Hepatocyte (in vitro differentiated cells): ENCODE data around the gene GDF11. TPM values are rescaled to one million over a fixed set of nuclear protein-coding genes. Genes with fewer than 3 reads are reported as not detected.

Experiments used
- DNase-seq: peaks from one replicate; pipeline ENCODE4 v3.0.0-alpha.2; 2016; ENCODE audit warnings: low spot score
- H2AFZ ChIP-seq: fragments of 200-600 bp; sonication (generic); 2 replicates; pipeline ENCODE4 v1.6.0; 2016; ENCODE audit warnings: antibody characterized with exemption, mild to moderate bottlenecking
- H3K27ac ChIP-seq: fragments of 200-600 bp; sonication (generic); 2 replicates; pipeline ENCODE4 v1.5.1; 2016; ENCODE audit warnings: mild to moderate bottlenecking
- H3K27me3 ChIP-seq: fragments of 200-600 bp; sonication (generic); 2 replicates; pipeline ENCODE4 v1.6.1; 2016
- H3K36me3 ChIP-seq: fragments of 200-600 bp; sonication (generic); replicated peaks from 2 replicates; pipeline ENCODE4 v1.5.1; 2016; ENCODE audit warnings: low read depth; ENCODE audit not compliant: insufficient read depth
- H3K4me1 ChIP-seq: fragments of 200-600 bp; sonication (generic); 2 replicates; pipeline ENCODE4 v1.5.1; 2016; ENCODE audit warnings: mild to moderate bottlenecking, moderate library complexity; ENCODE audit not compliant: insufficient read depth
- H3K4me2 ChIP-seq: fragments of 200-600 bp; sonication (generic); 2 replicates; pipeline ENCODE4 v1.6.0; 2016
- H3K4me3 ChIP-seq: fragments of 200-600 bp; sonication (generic); 2 replicates; pipeline ENCODE4 v1.5.1; 2016; ENCODE audit warnings: mild to moderate bottlenecking
- H3K79me2 ChIP-seq: fragments of 200-600 bp; sonication (generic); 2 replicates; pipeline ENCODE4 v1.6.0; 2017; ENCODE audit warnings: mild to moderate bottlenecking
- H3K9me2 ChIP-seq: fragments of 200-600 bp; sonication (generic); replicated peaks from 2 replicates; pipeline ENCODE4 v1.6.0; 2017; ENCODE audit warnings: mild to moderate bottlenecking; ENCODE audit not compliant: insufficient read depth
- H3K9me3 ChIP-seq: fragments of 200-600 bp; sonication (generic); 2 replicates; pipeline ENCODE4 v1.5.1; 2016; ENCODE audit warnings: low read depth, mild to moderate bottlenecking
- H4K20me1 ChIP-seq: fragments of 200-600 bp; sonication (generic); 2 replicates; pipeline ENCODE4 v1.6.0; 2016; ENCODE audit warnings: mild to moderate bottlenecking; ENCODE audit not compliant: insufficient read depth, poor library complexity, severe bottlenecking
- EZH2 ChIP-seq: fragments of 200-600 bp; sonication (generic); IDR thresholded peaks from 2 replicates; pipeline ENCODE4 v1.6.1; 2016; ENCODE audit warnings: antibody characterized with exemption, mild to moderate bottlenecking, borderline replicate concordance
- EZH2phosphoT487 ChIP-seq: fragments of 200-600 bp; sonication (generic); IDR thresholded peaks from one replicate; pipeline ENCODE4 v1.6.1; 2018; ENCODE audit warnings: antibody characterized with exemption, mild to moderate bottlenecking, low read depth, moderate library complexity; ENCODE audit not compliant: unreplicated experiment, severe bottlenecking
- WGBS: methylation state at CpG from one replicate; pipeline ENCODE4 v1.1.6; 2016; ENCODE audit warnings: low lambda C conversion rate; ENCODE audit errors: missing lambda C conversion rate; 5-methylcytosine and 5-hydroxymethylcytosine counted together
- polyA plus RNA-seq: library from polyadenylated mRNA; unstranded; fragments of >200 nt; fragmentation: Nextera tagmentation; extraction: Ambion mirVana; gene quantifications from 2 replicates; pipeline ENCODE4 v1.2.1, GENCODE V29; 2016
- total RNA-seq: library from RNA; depleted of rRNA; stranded (reverse); fragments of >200 nt; gene quantifications from 2 replicates; pipeline ENCODE4 v1.2.3, GENCODE V29; 2014
- TF ChIP-seq, protein P1 (sequence below): fragments of 200-600 bp; sonication (generic); IDR thresholded peaks from 2 replicates; pipeline ENCODE4 v1.5.1; 2016; ENCODE audit warnings: antibody characterized with exemption, mild to moderate bottlenecking; ENCODE audit not compliant: poor library complexity

GDF11 gene
- total and polyA plus RNA-seq, 2 experiments from 2014 or later, result 4.1 to 7.9 TPM

DNA sequence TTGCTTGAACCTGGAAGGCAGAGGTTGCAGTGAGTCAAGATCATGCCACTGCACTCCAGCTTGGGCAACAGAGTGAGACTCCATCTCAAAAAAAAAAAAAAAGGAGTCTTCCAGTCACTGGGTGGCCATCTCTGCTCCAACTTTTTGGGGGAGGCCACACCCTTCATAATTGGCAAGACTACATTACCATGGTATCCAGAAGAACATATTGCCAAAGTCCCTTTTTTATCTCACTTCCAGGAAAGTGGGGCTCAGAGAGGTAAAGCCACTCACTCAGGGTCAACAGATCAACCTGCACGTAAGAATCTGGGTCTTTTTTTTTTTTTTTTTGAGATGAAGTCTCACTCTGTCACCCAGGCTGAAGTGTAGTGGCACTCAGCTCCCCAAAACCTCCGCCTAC lies 9.1 kb upstream of the GDF11 start:
- no peaks in the 10 kb centered on the region for H4K20me1 ChIP-seq
- 77% methylated on average over 2 of the region's 2 CpGs for WGBS
- peaks cover 27% of the 10 kb centered on the region for H3K79me2 ChIP-seq
- H3K4me3 ChIP-seq, result no peak overlapping the region
- H3K27me3 ChIP-seq, result no peaks in the 10 kb centered on the region
- DNase-seq, result no peak
- no peak for TF ChIP-seq EZH2
- no peak for TF ChIP-seq EZH2phosphoT487
- TF ChIP-seq, protein P1, sequence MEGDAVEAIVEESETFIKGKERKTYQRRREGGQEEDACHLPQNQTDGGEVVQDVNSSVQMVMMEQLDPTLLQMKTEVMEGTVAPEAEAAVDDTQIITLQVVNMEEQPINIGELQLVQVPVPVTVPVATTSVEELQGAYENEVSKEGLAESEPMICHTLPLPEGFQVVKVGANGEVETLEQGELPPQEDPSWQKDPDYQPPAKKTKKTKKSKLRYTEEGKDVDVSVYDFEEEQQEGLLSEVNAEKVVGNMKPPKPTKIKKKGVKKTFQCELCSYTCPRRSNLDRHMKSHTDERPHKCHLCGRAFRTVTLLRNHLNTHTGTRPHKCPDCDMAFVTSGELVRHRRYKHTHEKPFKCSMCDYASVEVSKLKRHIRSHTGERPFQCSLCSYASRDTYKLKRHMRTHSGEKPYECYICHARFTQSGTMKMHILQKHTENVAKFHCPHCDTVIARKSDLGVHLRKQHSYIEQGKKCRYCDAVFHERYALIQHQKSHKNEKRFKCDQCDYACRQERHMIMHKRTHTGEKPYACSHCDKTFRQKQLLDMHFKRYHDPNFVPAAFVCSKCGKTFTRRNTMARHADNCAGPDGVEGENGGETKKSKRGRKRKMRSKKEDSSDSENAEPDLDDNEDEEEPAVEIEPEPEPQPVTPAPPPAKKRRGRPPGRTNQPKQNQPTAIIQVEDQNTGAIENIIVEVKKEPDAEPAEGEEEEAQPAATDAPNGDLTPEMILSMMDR, result no peak
- H3K36me3 ChIP-seq, result no peaks in the 10 kb centered on the region
- no peaks in the 10 kb centered on the region for H3K9me2 ChIP-seq
- no peaks in the 10 kb centered on the region for H3K9me3 ChIP-seq
- no peak overlapping the region for H3K27ac ChIP-seq
- no peak overlapping the region for H3K4me2 ChIP-seq
- peaks cover 24% of the 10 kb centered on the region for H3K4me1 ChIP-seq
- no peak overlapping the region for H2AFZ ChIP-seq

GRCh38 chr12:55734595-55734994 lies 8.3 kb upstream of the GDF11 start:
- no peaks in the 10 kb centered on the region for H3K36me3 ChIP-seq
- WGBS, result 100% methylated on average over 3 of the region's 3 CpGs
- H3K4me3 ChIP-seq, result no peak overlapping the region
- H3K9me3 ChIP-seq, result no peaks in the 10 kb centered on the region
- H3K27ac ChIP-seq, result no peak overlapping the region
- H3K27me3 ChIP-seq, result no peaks in the 10 kb centered on the region
- H3K4me1 ChIP-seq, result peaks cover 24% of the 10 kb centered on the region
- H3K9me2 ChIP-seq, result no peaks in the 10 kb centered on the region
- no peak for TF ChIP-seq EZH2
- no peak for TF ChIP-seq EZH2phosphoT487
- TF ChIP-seq, protein P1, result no peak
- no peak overlapping the region for H3K4me2 ChIP-seq
- H3K79me2 ChIP-seq, result peaks cover 27% of the 10 kb centered on the region
- H4K20me1 ChIP-seq, result no peaks in the 10 kb centered on the region
- H2AFZ ChIP-seq, result no peak overlapping the region
- DNase-seq, result no peak

GRCh38 chr12:55736076-55736475 lies 6.8 kb upstream of the GDF11 start:
- Histone ChIP-seq H3K4me2 (no peak overlapping the region), H3K27ac (no peak overlapping the region), H3K79me2 (peaks cover 19% of the 10 kb centered on the region), H3K9me2 (no peaks in the 10 kb centered on the region), H2AFZ (no peak overlapping the region), H3K36me3 (no peaks in the 10 kb centered on the region), H4K20me1 (no peaks in the 10 kb centered on the region), H3K27me3 (no peaks in the 10 kb centered on the region), H3K9me3 (no peaks in the 10 kb centered on the region), H3K4me3 (no peak overlapping the region), H3K4me1 (peaks cover 15% of the 10 kb centered on the region)
- TF ChIP-seq, protein P1, result no peak
- TF ChIP-seq EZH2phosphoT487 (no peak), EZH2 (no peak)
- DNase-seq, result no peak
- 78% methylated on average over 3 of the region's 3 CpGs for WGBS
